CD14-positive monocyte (primary cell): Measurements from ENCODE around the gene PAN3. TPM values are rescaled to one million over a fixed set of nuclear protein-coding genes. Genes with fewer than 3 reads are reported as not detected.

Source experiments
- DNase-seq, 3 donors: peaks; one replicate each; pipeline ENCODE4 v3.0.0-alpha.2; 2011 to 2022
- H2AFZ ChIP-seq: 2 replicates; pipeline ENCODE4 v1.6.0; 2012; ENCODE audit warnings: mild to moderate bottlenecking, low read depth, low read length, inconsistent platforms; ENCODE audit not compliant: insufficient read depth, poor library complexity, severe bottlenecking
- H3K27ac ChIP-seq, 2 donors: 1 replicate in 1 of 2; 2 replicates in 1 of 2; pipeline ENCODE4 v1.5.1; 2012 to 2013; ENCODE audit warnings: low read length in 2 of 2, control low read depth in 1 of 2, inconsistent platforms in 1 of 2, low read depth in 1 of 2, mild to moderate bottlenecking in 1 of 2
- H3K27me3 ChIP-seq, 2 donors: one replicate each; pipeline versions ENCODE4 v1.6.0 to v1.6.1; 2011 to 2013; ENCODE audit warnings: low read length in 2 of 2; ENCODE audit not compliant: control insufficient read depth in 2 of 2, insufficient read depth in 2 of 2
- H3K36me3 ChIP-seq, 2 donors: replicated peaks in 1 of 2; 1 replicate in 1 of 2; 2 replicates in 1 of 2; pipeline versions ENCODE4 v1.5.1 to v1.6.1; 2012 to 2013; ENCODE audit warnings: low read length in 2 of 2, control low read depth in 1 of 2, inconsistent platforms in 1 of 2, mild to moderate bottlenecking in 1 of 2; ENCODE audit not compliant: insufficient read depth in 2 of 2, control insufficient read depth in 1 of 2
- H3K4me1 ChIP-seq, 2 donors: 1 replicate in 1 of 2; 2 replicates in 1 of 2; pipeline versions ENCODE4 v1.5.1 to v1.6.1; 2012 to 2013; ENCODE audit warnings: low read length in 2 of 2, control low read depth in 1 of 2, inconsistent platforms in 1 of 2, mild to moderate bottlenecking in 1 of 2, moderate library complexity in 1 of 2; ENCODE audit not compliant: insufficient read depth in 2 of 2, control insufficient read depth in 1 of 2
- H3K4me2 ChIP-seq: replicated peaks from 2 replicates; pipeline ENCODE3; 2012; ENCODE audit warnings: low read length, moderate library complexity, mild to moderate bottlenecking; ENCODE audit not compliant: poor library complexity, severe bottlenecking; ENCODE audit errors: extremely low read depth
- H3K4me3 ChIP-seq, 3 experiments: fragments of 200-600 bp in 1 of 3; sonication (generic) in 1 of 3; replicated peaks in 1 of 3; 1 replicate in 2 of 3; 2 replicates in 1 of 3; pipeline ENCODE4 v1.5.1; 2011 to 2013; ENCODE audit warnings: low read length in 3 of 3, mild to moderate bottlenecking in 3 of 3, control low read depth in 2 of 3, low read depth in 2 of 3, inconsistent platforms in 1 of 3, moderate library complexity in 1 of 3
- H3K79me2 ChIP-seq: 2 replicates; pipeline ENCODE4 v1.6.0; 2012; ENCODE audit warnings: mild to moderate bottlenecking, control low read depth, inconsistent platforms, low read length, moderate library complexity; ENCODE audit not compliant: insufficient read depth
- H3K9ac ChIP-seq: 2 replicates; pipeline ENCODE4 v1.6.0; 2017; ENCODE audit warnings: low read length, mild to moderate bottlenecking; ENCODE audit not compliant: insufficient read depth, poor library complexity, severe bottlenecking
- H3K9me3 ChIP-seq, 2 donors: replicated peaks in 1 of 2; 1 replicate in 1 of 2; 2 replicates in 1 of 2; pipeline versions ENCODE4 v1.5.1 to v1.6.1; 2012 to 2013; ENCODE audit warnings: low read length in 2 of 2, control low read depth in 1 of 2; ENCODE audit not compliant: control insufficient read depth in 1 of 2, insufficient read depth in 1 of 2
- H4K20me1 ChIP-seq: 2 replicates; pipeline ENCODE4 v1.6.0; 2012; ENCODE audit warnings: mild to moderate bottlenecking, low read length, control low read depth, moderate library complexity; ENCODE audit not compliant: insufficient read depth
- H3K27ac Mint-ChIP-seq, 7 donors: one replicate each; pipeline ENCODE4 v1.8.0; 2020; ENCODE audit warnings: mild to moderate bottlenecking in 7 of 7, mixed read lengths in 7 of 7, moderate library complexity in 6 of 7, inconsistent platforms in 2 of 7
- H3K27me3 Mint-ChIP-seq, 3 donors: one replicate each; pipeline ENCODE4 v1.8.0; 2021 to 2022; ENCODE audit warnings: low read depth in 3 of 3, mild to moderate bottlenecking in 3 of 3, mixed read lengths in 3 of 3, moderate library complexity in 3 of 3, inconsistent platforms in 1 of 3
- H3K36me3 Mint-ChIP-seq, 2 donors: one replicate each; pipeline ENCODE4 v1.8.0; 2020; ENCODE audit warnings: mixed read lengths in 2 of 2, inconsistent platforms in 1 of 2, mild to moderate bottlenecking in 1 of 2
- H3K4me1 Mint-ChIP-seq: one replicate; pipeline ENCODE4 v1.8.0; 2020; ENCODE audit warnings: mild to moderate bottlenecking, mixed read lengths
- H3K4me3 Mint-ChIP-seq, 2 donors: one replicate each; pipeline ENCODE4 v1.8.0; 2020; ENCODE audit warnings: mild to moderate bottlenecking in 2 of 2, mixed read lengths in 2 of 2, moderate library complexity in 1 of 2
- H3K9me3 Mint-ChIP-seq, 7 donors: one replicate each; pipeline ENCODE4 v1.8.0; 2020 to 2022; ENCODE audit warnings: mixed read lengths in 7 of 7, mild to moderate bottlenecking in 6 of 7, moderate library complexity in 6 of 7, inconsistent platforms in 2 of 7
- CTCF ChIP-seq: fragments of 200-600 bp; IDR thresholded peaks from one replicate; pipeline ENCODE4 v1.8.0; 2022; ENCODE audit warnings: antibody characterized with exemption, mild to moderate bottlenecking
- WGBS: methylation state at CpG from one replicate; pipeline ENCODE4 v1.1.5; 2013; ENCODE audit warnings: missing lambda C conversion rate; ENCODE audit not compliant: insufficient coverage; 5-methylcytosine and 5-hydroxymethylcytosine counted together
- intact Hi-C, 2 donors: fragments of 100-400 bp; cut with micrococcal nuclease; formaldehyde crosslinking; loops; one replicate each; pipeline versions ENCODE4 v1.15.0 to v1.15.1; 2023
- polyA minus RNA-seq: library from RNA; depleted of rRNA, polyadenylated mRNA; stranded (reverse); fragments of >200 nt; gene quantifications from 2 replicates; pipeline ENCODE4 v1.2.3, GENCODE V29; 2012
- polyA plus RNA-seq, 3 donors: library from polyadenylated mRNA; depleted of rRNA in 1 of 3; unstranded in 2 of 3; stranded (reverse) in 1 of 3; fragments of 300-500 nt in 2 of 3; fragments of >200 nt in 1 of 3; fragmentation: Illumina TruSeq in 2 of 3; gene quantifications; 1 replicate in 2 of 3; 2 replicates in 1 of 3; pipeline ENCODE4 v1.2.3, GENCODE V29; 2012 to 2021
- total RNA-seq, 12 experiments: library from RNA in 1 of 12; stranded (reverse) in 1 of 12; fragments of 120-200 nt in 1 of 12; gene quantifications; one replicate each; pipeline ENCODE4 v1.2.4 and lab custom pipeline; 2013 to 2026; ENCODE audit warnings: mixed read lengths in 6 of 12, inconsistent platforms in 1 of 12

The PAN3 gene
- 27.1 TPM for total RNA-seq (2013)
- 10 to 100 TPM in 1 of 3 donors, 1 to 10 TPM in 2; 3.0 to 27.9 (median 3.2) TPM for polyA plus RNA-seq
- 22.2 and 31.4 TPM in 2 replicates for polyA minus RNA-seq
- 63.5 to 171 (median 139) reads per million in 11 experiments for total RNA-seq (lab: John Stamatoyannopoulos, UW)

- H4K20me1 ChIP-seq: peaks cover 40% of the 10 kb centered on the region
- WGBS: 0% methylated on average over 50 of the region's 84 CpGs
- peaks cover 0 to 1% (median 0%) of the 10 kb centered on the region in 3 donors for H3K27me3 Mint-ChIP-seq
- peaks cover 0 to 3% of the 10 kb centered on the region in 2 donors for H3K36me3 Mint-ChIP-seq
- peak; percentile 86 to 90 (median 90) for DNase-seq
- H3K4me1 Mint-ChIP-seq: peaks cover 50% of the 10 kb centered on the region
- peak within 1 kb of the TSS; percentile 69 to 91 (median 86) for H3K4me3 ChIP-seq
- no peaks in the 10 kb centered on the region for H3K36me3 ChIP-seq
- H3K4me1 ChIP-seq: peaks cover 34 to 47% of the 10 kb centered on the region in 2 donors
- H3K9ac ChIP-seq: peak within 1 kb of the TSS; percentile 99
- peak within 1 kb of the TSS; percentile 86 to 97 for H3K4me3 Mint-ChIP-seq
- H2AFZ ChIP-seq: peak within 1 kb of the TSS; percentile 69
- H3K9me3 ChIP-seq: no peaks in the 10 kb centered on the region
- peak within 1 kb of the TSS; percentile 81 for H3K4me2 ChIP-seq
- peak within 1 kb of the TSS; percentile 92 to 93 for H3K27ac ChIP-seq
- H3K27me3 ChIP-seq: no peaks in the 10 kb centered on the region
- H3K27ac Mint-ChIP-seq: peak within 1 kb of the TSS; percentile 95 to 99 (median 98)
- TF ChIP-seq CTCF: no peak
- peaks cover 72% of the 10 kb centered on the region for H3K79me2 ChIP-seq
- intact Hi-C loops: loop anchor here (5.0 to 10.0 kb wide), 2 partner anchors 91 to 103 kb away; no protein-coding TSS in a partner anchor
- no peaks in the 10 kb centered on the region for H3K9me3 Mint-ChIP-seq
Measured at GRCh38 chr13:28138012-28138755, at the start of gene PAN3. Gene PAN3 (plus strand): TSS chr13:28138545. CDS start chr13:28138658, 113 bp downstream.

- H3K4me3 ChIP-seq: no peak overlapping the region
- no peak overlapping the region for H3K4me2 ChIP-seq
- no peak overlapping the region for H2AFZ ChIP-seq
- H3K27ac ChIP-seq: no peak overlapping the region
- peaks cover 30% of the 10 kb centered on the region for H3K4me1 Mint-ChIP-seq
- no peaks in the 10 kb centered on the region for H3K27me3 Mint-ChIP-seq
- no peaks in the 10 kb centered on the region for H4K20me1 ChIP-seq
- no peak overlapping the region for H3K4me3 Mint-ChIP-seq
- peaks cover 0 to 1% of the 10 kb centered on the region in 2 donors for H3K9me3 ChIP-seq
- intact Hi-C loops: no loop called here
- H3K36me3 Mint-ChIP-seq: no peaks in the 10 kb centered on the region
- H3K4me1 ChIP-seq: peaks cover 11 to 16% of the 10 kb centered on the region in 2 donors
- peaks cover 91% of the 10 kb centered on the region for H3K79me2 ChIP-seq
- no peak overlapping the region for H3K27ac Mint-ChIP-seq
- no peak for DNase-seq
- no peak overlapping the region for H3K9ac ChIP-seq
- WGBS: no CpG with 5 or more reads among the region's 1 CpG
- peaks cover 0 to 2% (median 0%) of the 10 kb centered on the region in 7 donors for H3K9me3 Mint-ChIP-seq
- H3K36me3 ChIP-seq: no peaks in the 10 kb centered on the region
- H3K27me3 ChIP-seq: no peaks in the 10 kb centered on the region
- TF ChIP-seq CTCF: no peak
Measured at GRCh38 chr13:28089065-28089464, 49.3 kb upstream of the PAN3 start.
